ENCODE measurements around the gene ZSCAN25.

DNA sequence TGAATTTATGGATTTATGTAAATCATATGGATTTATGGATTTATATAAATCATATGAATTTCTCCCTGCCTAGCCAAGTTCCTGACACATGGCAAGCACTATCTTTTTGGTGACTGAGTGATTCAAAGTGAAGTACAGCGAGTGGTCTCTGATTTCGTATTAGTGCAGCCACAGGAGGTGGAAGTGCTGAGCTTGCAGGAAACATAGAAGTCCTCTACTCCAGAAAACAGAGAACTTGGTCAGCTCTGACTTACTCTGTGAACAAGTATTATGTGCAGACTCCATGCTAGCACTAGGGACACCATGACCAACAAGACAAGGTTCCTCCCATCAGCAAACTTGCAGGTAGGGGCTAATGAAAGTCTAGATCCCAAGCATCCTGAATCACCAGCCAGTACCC lies 34.5 kb downstream of the ZSCAN25 start:
- no peak for TF ChIP-seq POLR2A (IDR thresholded peaks at IDR 0.05)
- TF ChIP-seq, protein P1, sequence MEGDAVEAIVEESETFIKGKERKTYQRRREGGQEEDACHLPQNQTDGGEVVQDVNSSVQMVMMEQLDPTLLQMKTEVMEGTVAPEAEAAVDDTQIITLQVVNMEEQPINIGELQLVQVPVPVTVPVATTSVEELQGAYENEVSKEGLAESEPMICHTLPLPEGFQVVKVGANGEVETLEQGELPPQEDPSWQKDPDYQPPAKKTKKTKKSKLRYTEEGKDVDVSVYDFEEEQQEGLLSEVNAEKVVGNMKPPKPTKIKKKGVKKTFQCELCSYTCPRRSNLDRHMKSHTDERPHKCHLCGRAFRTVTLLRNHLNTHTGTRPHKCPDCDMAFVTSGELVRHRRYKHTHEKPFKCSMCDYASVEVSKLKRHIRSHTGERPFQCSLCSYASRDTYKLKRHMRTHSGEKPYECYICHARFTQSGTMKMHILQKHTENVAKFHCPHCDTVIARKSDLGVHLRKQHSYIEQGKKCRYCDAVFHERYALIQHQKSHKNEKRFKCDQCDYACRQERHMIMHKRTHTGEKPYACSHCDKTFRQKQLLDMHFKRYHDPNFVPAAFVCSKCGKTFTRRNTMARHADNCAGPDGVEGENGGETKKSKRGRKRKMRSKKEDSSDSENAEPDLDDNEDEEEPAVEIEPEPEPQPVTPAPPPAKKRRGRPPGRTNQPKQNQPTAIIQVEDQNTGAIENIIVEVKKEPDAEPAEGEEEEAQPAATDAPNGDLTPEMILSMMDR (IDR thresholded peaks at IDR 0.05 in 8 of 11, conservative IDR thresholded peaks at IDR 0.05 in 3 of 11) = no peak

Measured in spleen (tissue), 7 donors.